ENCODE data around the gene ZNF365. TPM values are rescaled to one million over a fixed set of nuclear protein-coding genes. Genes with fewer than 3 reads are reported as not detected.
"Not testable (repeated sequence)": the region's sequence is repeated elsewhere in the genome, so short reads cannot be mapped to it uniquely, and the experiment has no call there.

Gene ZNF365
- polyA plus RNA-seq, 1 experiment: 3.7 TPM

- POLR2A ChIA-PET: no interaction called here
- H3K36me3 ChIP-seq (ENCODE audit: control insufficient read depth, insufficient read depth, low read length): peaks cover 2% of the 10 kb centered on the region; the same call in 1 of the 2 replicates
- DNase-seq (ENCODE audit: low read depth): no peak
- CTCF ChIA-PET: interaction anchor here (0.9 kb wide), 1 partner anchor 10 kb away, joined by 3 read pairs; no protein-coding TSS in a partner anchor
- no peaks in the 10 kb centered on the region for H3K27me3 ChIP-seq (ENCODE audit: control insufficient read depth, insufficient read depth, low read length)
- H3K4me3 ChIP-seq (ENCODE audit: low read depth, low read length): no peak overlapping the region
- no peak for TF ChIP-seq CTCF (IDR thresholded peaks at IDR 0.05; ENCODE audit: insufficient read depth, low read depth, low read length)
Measured at GRCh38 chr10:62396864-62397263, 22.7 kb downstream of the ZNF365 start.

GRCh38 chr10:62399211-62399610 lies 25.0 kb downstream of the ZNF365 start:
- TF ChIP-seq CTCF (IDR thresholded peaks at IDR 0.05; ENCODE audit: insufficient read depth, low read depth, low read length): no peak
- peaks cover 2% of the 10 kb centered on the region; the same call in 1 of the 2 replicates for H3K36me3 ChIP-seq (ENCODE audit: control insufficient read depth, insufficient read depth, low read length)
- CTCF ChIA-PET: no interaction called here
- H3K4me3 ChIP-seq (ENCODE audit: low read depth, low read length): no peak overlapping the region
- DNase-seq (ENCODE audit: low read depth): no peak
- POLR2A ChIA-PET: no interaction called here
- no peaks in the 10 kb centered on the region for H3K27me3 ChIP-seq (ENCODE audit: control insufficient read depth, insufficient read depth, low read length)

- ChIA-PET CTCF (interaction anchor here (1.5 kb wide), 1 partner anchor 12 kb away, joined by 3 read pairs; no protein-coding TSS in a partner anchor), POLR2A (no interaction called here)
- Histone ChIP-seq H3K27me3 (ENCODE audit: control insufficient read depth, insufficient read depth, low read length) (no peaks in the 10 kb centered on the region), H3K4me3 (ENCODE audit: low read depth, low read length) (no peak overlapping the region), H3K36me3 (ENCODE audit: control insufficient read depth, insufficient read depth, low read length) (peaks cover 2% of the 10 kb centered on the region; the same call in 1 of the 2 replicates)
- TF ChIP-seq CTCF (IDR thresholded peaks at IDR 0.05; ENCODE audit: insufficient read depth, low read depth, low read length): no peak
- no peak for DNase-seq (ENCODE audit: low read depth)
Measured at GRCh38 chr10:62402508-62402907, 28.3 kb downstream of the ZNF365 start.

GRCh38 chr10:62410528-62410927 lies 36.4 kb downstream of the ZNF365 start:
- CTCF ChIA-PET: interaction anchor here (1.7 kb wide), 1 partner anchor 11 kb away, joined by 4 read pairs; no protein-coding TSS in a partner anchor
- H3K27me3 ChIP-seq (ENCODE audit: control insufficient read depth, insufficient read depth, low read length); H3K4me3 ChIP-seq (ENCODE audit: low read depth, low read length); POLR2A ChIA-PET; H3K36me3 ChIP-seq (ENCODE audit: control insufficient read depth, insufficient read depth, low read length); DNase-seq (ENCODE audit: low read depth): not testable (repeated sequence)

- H3K36me3 ChIP-seq (ENCODE audit: control insufficient read depth, insufficient read depth, low read length); POLR2A ChIA-PET; CTCF ChIA-PET; H3K4me3 ChIP-seq (ENCODE audit: low read depth, low read length); H3K27me3 ChIP-seq (ENCODE audit: control insufficient read depth, insufficient read depth, low read length); DNase-seq (ENCODE audit: low read depth): not testable (repeated sequence)
Measured at GRCh38 chr10:62410934-62411333, 36.8 kb downstream of the ZNF365 start.

- no peak for TF ChIP-seq CTCF (IDR thresholded peaks at IDR 0.05; ENCODE audit: insufficient read depth, low read depth, low read length)
- ChIA-PET POLR2A (no interaction called here), CTCF (no interaction called here)
- Histone ChIP-seq H3K36me3 (ENCODE audit: control insufficient read depth, insufficient read depth, low read length) (no peaks in the 10 kb centered on the region), H3K4me3 (ENCODE audit: low read depth, low read length) (no peak overlapping the region), H3K27me3 (ENCODE audit: control insufficient read depth, insufficient read depth, low read length) (no peaks in the 10 kb centered on the region)
- no peak for DNase-seq (ENCODE audit: low read depth)
Measured at GRCh38 chr10:62413048-62413447, 38.9 kb downstream of the ZNF365 start.

Measured in BJ (cell line).